OCI-LY3 (cell line): ENCODE results near the gene FRMD4A.

Experiments used
- H2AFZ ChIP-seq: fragments of 200-600, 300-600 bp; shearing (Covaris generic); 2 replicates; pipeline ENCODE4 v1.6.0; 2014; ENCODE audit warnings: antibody characterized with exemption, low read depth, low read length
- H3K27ac ChIP-seq: fragments of 200-600, 300-600 bp; sonication (generic); 2 replicates; pipeline ENCODE4 v1.5.1; 2014; ENCODE audit warnings: mild to moderate bottlenecking, low read length, moderate library complexity, mixed read lengths
- H3K27me3 ChIP-seq: fragments of 200-600, 300-600 bp; sonication (generic); 2 replicates; pipeline ENCODE4 v1.6.1; 2014; ENCODE audit warnings: low read depth, low read length, mixed read lengths
- H3K36me3 ChIP-seq: fragments of 200-600, 300-600 bp; sonication (generic); replicated peaks from 2 replicates; pipeline ENCODE3; 2014; ENCODE audit warnings: low read depth, low read length, mixed read lengths
- H3K4me1 ChIP-seq: fragments of 300-600, 200-600 bp; sonication (generic); 2 replicates; pipeline ENCODE4 v1.6.1; 2014; ENCODE audit warnings: low read length, mixed read lengths
- H3K4me2 ChIP-seq: fragments of 200-600, 300-600 bp; sonication (generic); 2 replicates; pipeline ENCODE4 v1.6.1; 2014; ENCODE audit warnings: low read length, mixed read lengths
- H3K4me3 ChIP-seq: fragments of 300-600, 200-600 bp; sonication (generic); 2 replicates; pipeline ENCODE4 v1.5.1; 2014; ENCODE audit warnings: antibody characterized with exemption, mild to moderate bottlenecking, low read length, moderate library complexity
- H3K79me2 ChIP-seq: fragments of 300-600, 200-600 bp; shearing (Covaris generic); 2 replicates; pipeline ENCODE4 v1.6.1; 2014; ENCODE audit warnings: mild to moderate bottlenecking, low read length, mixed read lengths
- H3K9ac ChIP-seq: fragments of 300-600, 200-600 bp; shearing (Covaris generic); 2 replicates; pipeline ENCODE4 v1.6.0; 2014; ENCODE audit warnings: mild to moderate bottlenecking, low read length, moderate library complexity
- H3K9me3 ChIP-seq: fragments of 200-600, 300-600 bp; shearing (Covaris generic); 2 replicates; pipeline ENCODE4 v1.6.1; 2014; ENCODE audit warnings: low read length, mixed read lengths; ENCODE audit not compliant: insufficient read depth
- H4K20me1 ChIP-seq: fragments of 200-600, 300-600 bp; sonication (generic); 2 replicates; pipeline ENCODE4 v1.6.1; 2016; ENCODE audit warnings: low read length, mixed read lengths; ENCODE audit not compliant: insufficient read depth
- EZH2phosphoT487 ChIP-seq: fragments of 200-600 bp; shearing (Covaris generic); IDR thresholded peaks from 2 replicates; pipeline ENCODE4 v1.6.1; 2018; ENCODE audit warnings: antibody characterized with exemption, mixed run types, low read depth
- TF ChIP-seq, protein P1 (sequence below): fragments of 200-600, 300-600 bp; sonication (generic); IDR thresholded peaks from 2 replicates; pipeline ENCODE4 v1.5.1; 2014; ENCODE audit warnings: antibody characterized with exemption, low read length, low read depth

The FRMD4A gene

DNA sequence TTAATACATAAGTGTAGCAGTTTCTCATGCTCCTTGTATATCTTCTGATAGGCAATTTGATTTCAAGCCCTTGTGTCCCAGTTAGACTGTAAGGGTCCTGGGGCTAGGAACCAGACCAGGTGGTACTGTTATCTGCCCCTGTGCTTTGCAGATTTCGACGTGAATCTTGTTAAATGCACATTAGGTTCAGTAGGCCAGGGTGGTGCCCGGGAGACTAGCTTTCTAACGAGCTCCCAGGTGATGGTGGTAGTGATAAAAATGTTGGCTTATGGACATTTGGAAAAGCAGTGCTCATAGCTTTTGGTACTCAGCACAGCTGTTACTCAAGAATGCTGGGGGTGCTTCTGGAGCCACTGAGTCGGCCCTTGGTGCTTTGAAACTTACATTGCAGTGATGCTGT is 679.8 kb downstream of the FRMD4A start:
- Histone ChIP-seq H3K27ac (no peak overlapping the region), H3K4me3 (no peak overlapping the region), H3K27me3 (no peaks in the 10 kb centered on the region), H3K9ac (no peak overlapping the region), H3K36me3 (peaks cover 50% of the 10 kb centered on the region), H2AFZ (no peak overlapping the region), H3K4me2 (no peak overlapping the region), H3K4me1 (no peaks in the 10 kb centered on the region), H3K79me2 (no peaks in the 10 kb centered on the region), H3K9me3 (no peaks in the 10 kb centered on the region), H4K20me1 (no peaks in the 10 kb centered on the region)
- TF ChIP-seq, protein P1, sequence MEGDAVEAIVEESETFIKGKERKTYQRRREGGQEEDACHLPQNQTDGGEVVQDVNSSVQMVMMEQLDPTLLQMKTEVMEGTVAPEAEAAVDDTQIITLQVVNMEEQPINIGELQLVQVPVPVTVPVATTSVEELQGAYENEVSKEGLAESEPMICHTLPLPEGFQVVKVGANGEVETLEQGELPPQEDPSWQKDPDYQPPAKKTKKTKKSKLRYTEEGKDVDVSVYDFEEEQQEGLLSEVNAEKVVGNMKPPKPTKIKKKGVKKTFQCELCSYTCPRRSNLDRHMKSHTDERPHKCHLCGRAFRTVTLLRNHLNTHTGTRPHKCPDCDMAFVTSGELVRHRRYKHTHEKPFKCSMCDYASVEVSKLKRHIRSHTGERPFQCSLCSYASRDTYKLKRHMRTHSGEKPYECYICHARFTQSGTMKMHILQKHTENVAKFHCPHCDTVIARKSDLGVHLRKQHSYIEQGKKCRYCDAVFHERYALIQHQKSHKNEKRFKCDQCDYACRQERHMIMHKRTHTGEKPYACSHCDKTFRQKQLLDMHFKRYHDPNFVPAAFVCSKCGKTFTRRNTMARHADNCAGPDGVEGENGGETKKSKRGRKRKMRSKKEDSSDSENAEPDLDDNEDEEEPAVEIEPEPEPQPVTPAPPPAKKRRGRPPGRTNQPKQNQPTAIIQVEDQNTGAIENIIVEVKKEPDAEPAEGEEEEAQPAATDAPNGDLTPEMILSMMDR = no peak
- TF ChIP-seq EZH2phosphoT487 = no peak

DNA sequence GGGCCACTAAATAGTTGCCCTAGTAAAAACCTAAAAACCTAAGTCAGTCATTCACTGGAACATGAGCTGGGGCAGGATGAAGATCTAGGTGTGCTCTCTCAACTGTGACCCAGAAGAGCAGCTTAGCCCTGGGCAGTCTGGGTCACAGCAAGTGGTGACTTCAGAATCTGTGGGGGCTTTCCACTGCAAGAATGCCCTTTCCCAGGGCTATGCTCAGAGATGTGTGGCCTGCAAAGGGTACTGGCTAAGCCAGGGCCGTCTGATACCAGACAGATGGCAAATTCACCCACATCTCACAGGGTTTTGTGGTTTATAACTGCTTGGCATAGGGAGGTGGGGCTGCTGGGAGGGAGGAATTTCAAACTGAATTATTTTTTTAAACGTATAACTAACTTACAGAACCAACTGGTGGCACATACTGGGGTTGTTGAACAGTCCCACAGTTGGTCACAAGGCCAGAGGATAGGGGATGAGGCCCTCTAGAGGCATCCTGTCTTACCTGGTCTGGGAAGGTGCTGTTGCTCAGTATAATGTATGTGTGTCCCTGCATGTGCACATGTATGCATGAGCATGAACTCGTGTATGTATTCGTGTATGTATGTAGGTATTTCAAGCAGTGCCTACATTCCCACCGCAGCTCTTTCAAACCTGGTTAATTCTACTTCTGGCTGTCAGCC is 680.7 kb downstream of the FRMD4A start:
- Histone ChIP-seq H2AFZ (no peak overlapping the region), H3K4me1 (no peaks in the 10 kb centered on the region), H4K20me1 (no peaks in the 10 kb centered on the region), H3K4me3 (no peak overlapping the region), H3K9me3 (no peaks in the 10 kb centered on the region), H3K27ac (no peak overlapping the region), H3K9ac (no peak overlapping the region), H3K27me3 (no peaks in the 10 kb centered on the region), H3K79me2 (no peaks in the 10 kb centered on the region), H3K36me3 (peaks cover 48% of the 10 kb centered on the region), H3K4me2 (no peak overlapping the region)
- no peak for TF ChIP-seq EZH2phosphoT487
- TF ChIP-seq, protein P1 = no peak

DNA sequence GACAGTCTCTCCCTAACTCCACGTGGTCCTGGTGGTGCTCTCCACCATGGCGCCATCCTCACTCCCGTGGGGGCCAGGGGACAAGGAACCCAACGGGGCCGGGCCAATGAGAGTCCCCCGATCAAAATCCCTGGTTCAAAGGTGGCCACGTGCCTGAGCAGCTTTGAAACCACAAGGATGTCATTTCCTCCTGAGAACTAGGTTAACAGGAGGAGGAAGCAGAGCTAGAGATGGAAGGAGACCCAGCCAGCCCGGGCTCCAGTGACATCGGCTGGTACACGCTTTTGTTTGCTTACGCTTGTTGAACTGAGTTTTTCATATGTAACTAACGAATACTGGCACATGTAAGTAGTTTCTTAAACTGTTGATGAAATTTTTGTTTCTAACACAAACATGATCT is 682.3 kb downstream of the FRMD4A start:
- Histone ChIP-seq H3K4me1 (no peaks in the 10 kb centered on the region), H3K9ac (no peak overlapping the region), H2AFZ (no peak overlapping the region), H3K36me3 (peaks cover 49% of the 10 kb centered on the region), H3K9me3 (no peaks in the 10 kb centered on the region), H4K20me1 (no peaks in the 10 kb centered on the region), H3K4me3 (no peak overlapping the region), H3K27ac (no peak overlapping the region), H3K79me2 (no peaks in the 10 kb centered on the region), H3K4me2 (no peak overlapping the region), H3K27me3 (no peaks in the 10 kb centered on the region)
- TF ChIP-seq EZH2phosphoT487 = no peak
- TF ChIP-seq, protein P1 = no peak

DNA sequence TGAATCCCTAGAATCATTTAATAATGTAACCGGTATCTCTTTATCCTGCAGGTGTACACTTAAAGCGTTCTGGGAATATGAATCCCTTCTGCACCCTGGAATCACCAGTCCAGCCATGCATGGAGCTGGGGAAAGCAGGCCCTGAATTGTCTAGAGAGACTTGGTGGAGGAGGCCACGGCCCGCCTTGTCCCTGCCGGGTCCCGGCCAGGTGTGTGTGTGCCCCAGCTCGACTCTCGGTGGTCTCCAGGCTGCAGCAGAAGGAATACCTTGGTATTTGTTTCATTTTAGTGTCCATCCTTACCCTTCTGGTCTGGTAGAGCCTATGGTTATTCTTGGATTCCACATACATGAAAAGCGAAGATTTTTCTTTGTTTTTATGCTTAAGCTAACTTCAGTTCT is 685.9 kb downstream of the FRMD4A start:
- H3K4me2 ChIP-seq = no peak overlapping the region
- no peaks in the 10 kb centered on the region for H4K20me1 ChIP-seq
- H3K4me1 ChIP-seq = no peaks in the 10 kb centered on the region
- no peak overlapping the region for H3K9ac ChIP-seq
- H3K79me2 ChIP-seq = no peaks in the 10 kb centered on the region
- H3K27me3 ChIP-seq = no peaks in the 10 kb centered on the region
- no peak for TF ChIP-seq EZH2phosphoT487
- TF ChIP-seq, protein P1 = no peak
- H3K4me3 ChIP-seq = no peak overlapping the region
- H2AFZ ChIP-seq = no peak overlapping the region
- H3K36me3 ChIP-seq = peaks cover 42% of the 10 kb centered on the region
- no peaks in the 10 kb centered on the region for H3K9me3 ChIP-seq
- H3K27ac ChIP-seq = no peak overlapping the region
